DOHH2 (cell line): ENCODE data around the gene PLXNA2.

Experiments
- H3F3A ChIP-seq: fragments of 200-600 bp; sonication (generic), shearing (Covaris generic); 2 replicates; pipeline ENCODE4 v1.6.0; 2016; ENCODE audit warnings: antibody characterized with exemption, mild to moderate bottlenecking; ENCODE audit not compliant: control insufficient read depth, insufficient read depth
- H3K27ac ChIP-seq: fragments of 200-600 bp; sonication (generic); 2 replicates; pipeline ENCODE4 v1.5.1; 2014; ENCODE audit warnings: low read depth, mild to moderate bottlenecking, low read length, moderate library complexity
- H3K27me3 ChIP-seq: fragments of 200-600 bp; sonication (generic); 2 replicates; pipeline ENCODE4 v1.6.1; 2014; ENCODE audit warnings: mild to moderate bottlenecking, low read length, mixed read lengths; ENCODE audit not compliant: control insufficient read depth
- H3K36me3 ChIP-seq: fragments of 200-600 bp; sonication (generic); 2 replicates; pipeline ENCODE4 v1.6.1; 2014; ENCODE audit warnings: mild to moderate bottlenecking, low read length, moderate library complexity, mixed read lengths; ENCODE audit not compliant: control insufficient read depth
- H3K4me1 ChIP-seq: fragments of 200-600 bp; sonication (generic); 2 replicates; pipeline ENCODE4 v1.6.1; 2014; ENCODE audit warnings: mild to moderate bottlenecking, low read length, mixed read lengths; ENCODE audit not compliant: control insufficient read depth
- H3K4me2 ChIP-seq: fragments of 200-600 bp; sonication (generic); 2 replicates; pipeline ENCODE4 v1.6.0; 2014; ENCODE audit warnings: mild to moderate bottlenecking, low read length, moderate library complexity
- H3K4me3 ChIP-seq: fragments of 200-600 bp; sonication (generic); 2 replicates; pipeline ENCODE4 v1.5.1; 2014; ENCODE audit warnings: mild to moderate bottlenecking, low read length, mixed read lengths
- H3K79me2 ChIP-seq: fragments of 200-600 bp; sonication (generic); 2 replicates; pipeline ENCODE4 v1.6.1; 2014; ENCODE audit warnings: mild to moderate bottlenecking, low read length, mixed read lengths; ENCODE audit not compliant: control insufficient read depth
- H3K9me2 ChIP-seq: fragments of 200-600 bp; sonication (generic); replicated peaks from 2 replicates; pipeline ENCODE4 v1.6.1; 2014; ENCODE audit warnings: mild to moderate bottlenecking, low read length, mixed read lengths; ENCODE audit not compliant: control insufficient read depth
- H3K9me3 ChIP-seq: fragments of 200-600 bp; sonication (generic); 2 replicates; pipeline ENCODE4 v1.6.1; 2014; ENCODE audit warnings: antibody characterized with exemption, low read length, mixed read lengths; ENCODE audit not compliant: control insufficient read depth, insufficient read depth
- H4K20me1 ChIP-seq: fragments of 200-600 bp; sonication (generic); 2 replicates; pipeline ENCODE4 v1.6.0; 2014; ENCODE audit warnings: low read depth, mild to moderate bottlenecking, antibody characterized with exemption, low read length, moderate library complexity; ENCODE audit not compliant: control insufficient read depth, insufficient read depth
- CTCF ChIP-seq: fragments of 200-600 bp; sonication (generic); IDR thresholded peaks from one replicate; pipeline ENCODE4 v1.5.1; 2014; ENCODE audit warnings: antibody characterized with exemption, mild to moderate bottlenecking, low read depth, low read length; ENCODE audit not compliant: poor library complexity, severe bottlenecking
- EZH2phosphoT487 ChIP-seq: fragments of 200-600 bp; sonication (generic); IDR thresholded peaks from 2 replicates; pipeline ENCODE4 v1.6.1; 2017; ENCODE audit warnings: borderline replicate concordance, mild to moderate bottlenecking, antibody characterized with exemption, low read length, moderate library complexity, mixed read lengths

Gene PLXNA2

GRCh38 chr1:207996636-207997035 is 247.5 kb downstream of the PLXNA2 start:
- no peak for TF ChIP-seq EZH2phosphoT487
- TF ChIP-seq CTCF, result no peak
- H3K4me1 ChIP-seq, result no peaks in the 10 kb centered on the region

GRCh38 chr1:207995576-207995975 is 248.6 kb downstream of the PLXNA2 start:
- TF ChIP-seq EZH2phosphoT487 (no peak), CTCF (no peak)
- Histone ChIP-seq H4K20me1 (no peaks in the 10 kb centered on the region), H3K79me2 (no peaks in the 10 kb centered on the region), H3K27me3 (no peaks in the 10 kb centered on the region; the same call in 1 of the 2 replicates), H3F3A (no peaks in the 10 kb centered on the region), H3K36me3 (no peaks in the 10 kb centered on the region), H3K9me3 (no peaks in the 10 kb centered on the region), H3K4me1 (no peaks in the 10 kb centered on the region), H3K9me2 (no peaks in the 10 kb centered on the region), H3K4me3 (no peak overlapping the region), H3K4me2 (no peak overlapping the region), H3K27ac (no peak overlapping the region)

More at GRCh38 chr1:207996636-207997035, 247.5 kb downstream of the PLXNA2 start:
- Histone ChIP-seq H3K4me3 (no peak overlapping the region), H3K27ac (no peak overlapping the region), H3F3A (no peaks in the 10 kb centered on the region), H3K36me3 (no peaks in the 10 kb centered on the region), H4K20me1 (no peaks in the 10 kb centered on the region), H3K27me3 (no peaks in the 10 kb centered on the region; the same call in 1 of the 2 replicates), H3K9me3 (no peaks in the 10 kb centered on the region), H3K9me2 (no peaks in the 10 kb centered on the region), H3K4me2 (no peak overlapping the region), H3K79me2 (no peaks in the 10 kb centered on the region)

- no peaks in the 10 kb centered on the region for H3K36me3 ChIP-seq
- no peaks in the 10 kb centered on the region for H3K4me1 ChIP-seq
- H3K27me3 ChIP-seq, result no peaks in the 10 kb centered on the region
- no peaks in the 10 kb centered on the region for H4K20me1 ChIP-seq
- H3K9me3 ChIP-seq, result no peaks in the 10 kb centered on the region
- no peaks in the 10 kb centered on the region for H3K79me2 ChIP-seq
- H3K27ac ChIP-seq, result no peak overlapping the region
- no peak overlapping the region for H3K4me2 ChIP-seq
- H3K4me3 ChIP-seq, result no peak overlapping the region
- H3F3A ChIP-seq, result no peaks in the 10 kb centered on the region
- H3K9me2 ChIP-seq, result no peaks in the 10 kb centered on the region
- TF ChIP-seq EZH2phosphoT487, result no peak
- peak; percentile 56 for TF ChIP-seq CTCF
These were observed 250.4 kb downstream of the PLXNA2 start for GRCh38 chr1:207993477-207994445.
